HCT116 (cell line): Measurements from ENCODE around the gene CHTOP. TPM values are rescaled to one million over a fixed set of nuclear protein-coding genes. Genes with fewer than 3 reads are reported as not detected.

ENCODE experiments used
- ATAC-seq: fragments of 200-7000 bp; cut with Tn5 transposase; 2 replicates; pipeline ENCODE4 v1.9.1; 2020; ENCODE audit warnings: mild to moderate bottlenecking, moderate library complexity
- BruUV-seq: library from RNA; stranded (reverse); fragments of 400-500 nt; replicated peaks from 2 replicates; lab custom pipeline; 2021; lab: Mats Ljungman, UMichigan
- CTCF ChIA-PET: fragments of 300-600 bp; sonication (Branson Sonifier 250); formaldehyde crosslinking; loops from one replicate; lab custom pipeline; 2021; ENCODE audit warnings: antibody characterized with exemption; lab: Charles Lee
- POLR2A ChIA-PET: fragments of 300-600, 350-600 bp; sonication (Branson Sonifier 250); formaldehyde crosslinking; loops from one replicate; lab custom pipeline; 2021; ENCODE audit warnings: antibody characterized with exemption; lab: Charles Lee
- RAD21 ChIA-PET, 2 experiments: fragments of 300-600 bp; sonication (Branson Sonifier 250); formaldehyde crosslinking; loops; one replicate each; lab custom pipeline; 2023; ENCODE audit warnings: low total read pairs in 2 of 2; ENCODE audit not compliant: uncharacterized antibody in 2 of 2, unreplicated experiment in 2 of 2, low non-redundant PET in 1 of 2; lab: Charles Lee
- DNase-seq: peaks from one replicate; pipeline ENCODE4 v3.0.0-alpha.2; 2010; ENCODE audit warnings: low read depth, low spot score
- H2AFZ ChIP-seq: fragments of 200-600 bp; shearing (Covaris generic), sonication (generic); 2 replicates; pipeline ENCODE4 v1.6.1; 2017; ENCODE audit warnings: low read depth, mixed run types, mixed read lengths, antibody characterized with exemption, low read length; ENCODE audit not compliant: poor library complexity, severe bottlenecking
- H3K27ac ChIP-seq: 2 replicates; pipeline ENCODE4 v1.5.1; 2012; ENCODE audit warnings: low read depth, low read length
- H3K27me3 ChIP-seq: fragments of 200-600 bp; sonication (generic); 2 replicates; pipeline ENCODE4 v1.6.1; 2016; ENCODE audit warnings: mixed run types, low read length, mixed read lengths; ENCODE audit not compliant: insufficient read depth
- H3K36me3 ChIP-seq, 2 experiments: fragments of 200-500 bp in 1 of 2; fragments of 200-600 bp in 1 of 2; sonication (Bioruptor generic) in 1 of 2; sonication (generic) in 1 of 2; 2 replicates each; pipeline versions ENCODE4 v1.5.1 to v1.6.1; 2014 to 2016; ENCODE audit warnings: low read length in 2 of 2, inconsistent platforms in 1 of 2, mixed read lengths in 1 of 2, mixed run types in 1 of 2; ENCODE audit not compliant: insufficient read depth in 2 of 2, control insufficient read depth in 1 of 2
- H3K4me1 ChIP-seq, 2 experiments: fragments of 200-600 bp in 1 of 2; sonication (generic) in 1 of 2; 2 replicates each; pipeline versions ENCODE4 v1.5.1 to v1.6.1; 2012 to 2017; ENCODE audit warnings: low read length in 2 of 2, inconsistent platforms in 1 of 2, mild to moderate bottlenecking in 1 of 2, mixed read lengths in 1 of 2, mixed run types in 1 of 2, moderate library complexity in 1 of 2; ENCODE audit not compliant: insufficient read depth in 2 of 2, control insufficient read depth in 1 of 2
- H3K4me2 ChIP-seq: fragments of 200-600 bp; sonication (generic); 2 replicates; pipeline ENCODE4 v1.6.1; 2017; ENCODE audit warnings: mixed run types, low read length, mixed read lengths
- H3K4me3 ChIP-seq, 2 experiments: fragments of 200-600 bp in 1 of 2; sonication (generic) in 1 of 2; replicated peaks in 1 of 2; 2 replicates each; pipeline ENCODE4 v1.5.1; 2011 to 2016; ENCODE audit warnings: low read length in 2 of 2, control low read depth in 1 of 2, low read depth in 1 of 2, mild to moderate bottlenecking in 1 of 2, mixed read lengths in 1 of 2, mixed run types in 1 of 2
- H3K79me2 ChIP-seq: fragments of 200-600 bp; sonication (generic); 2 replicates; pipeline ENCODE4 v1.6.1; 2017; ENCODE audit warnings: mild to moderate bottlenecking, mixed run types, low read length, moderate library complexity, mixed read lengths; ENCODE audit not compliant: insufficient read depth
- H3K9ac ChIP-seq: fragments of 200-600 bp; sonication (generic); 2 replicates; pipeline ENCODE4 v1.6.1; 2016; ENCODE audit warnings: low read length, mixed read lengths
- H3K9me2 ChIP-seq: fragments of 200-600 bp; sonication (generic), shearing (Covaris generic); 2 replicates; pipeline ENCODE4 v1.6.1; 2017; ENCODE audit warnings: mixed run types, mild to moderate bottlenecking, moderate library complexity; ENCODE audit not compliant: insufficient read depth
- H3K9me3 ChIP-seq, 2 experiments: fragments of 200-500 bp in 1 of 2; fragments of 200-600 bp in 1 of 2; sonication (Bioruptor generic) in 1 of 2; sonication (generic) in 1 of 2; 2 replicates each; pipeline ENCODE4 v1.6.1; 2014 to 2017; ENCODE audit warnings: low read length in 2 of 2, mixed read lengths in 2 of 2, inconsistent platforms in 1 of 2, low read depth in 1 of 2, mild to moderate bottlenecking in 1 of 2, mixed run types in 1 of 2, moderate library complexity in 1 of 2; ENCODE audit not compliant: control insufficient read depth in 1 of 2, insufficient read depth in 1 of 2
- H4K20me1 ChIP-seq: fragments of 200-600 bp; sonication (generic), shearing (Covaris generic); 2 replicates; pipeline ENCODE4 v1.6.1; 2017; ENCODE audit warnings: mixed run types, mild to moderate bottlenecking, moderate library complexity; ENCODE audit not compliant: insufficient read depth
- ATF3 ChIP-seq: IDR thresholded peaks from 2 replicates; pipeline ENCODE4 v1.6.1; 2012
- CBX3 ChIP-seq: IDR thresholded peaks from 2 replicates; pipeline ENCODE4 v1.6.1; 2012; ENCODE audit warnings: low read depth
- CTCF ChIP-seq, 3 experiments: fragments of 200-600 bp in 1 of 3; sonication (generic) in 1 of 3; IDR thresholded peaks in 2 of 3; conservative IDR thresholded peaks in 1 of 3; 2 replicates each; pipeline ENCODE4 v1.5.1; 2012 to 2017; ENCODE audit warnings: low read depth in 2 of 3, low read length in 2 of 3, antibody characterized with exemption in 1 of 3, borderline replicate concordance in 1 of 3, control low read depth in 1 of 3, mild to moderate bottlenecking in 1 of 3, mixed read lengths in 1 of 3, mixed run types in 1 of 3, moderate library complexity in 1 of 3; ENCODE audit not compliant: insufficient read depth in 1 of 3
- EGR1 ChIP-seq: IDR thresholded peaks from 2 replicates; pipeline ENCODE4 v1.6.1; 2012; ENCODE audit warnings: low read depth
- ELF1 ChIP-seq: IDR thresholded peaks from 2 replicates; pipeline ENCODE4 v1.6.1; 2012; ENCODE audit warnings: low read depth, borderline replicate concordance
- EZH2 ChIP-seq: fragments of 200-600 bp; sonication (generic); IDR thresholded peaks from 2 replicates; pipeline ENCODE4 v1.6.1; 2017; ENCODE audit warnings: antibody characterized with exemption, mixed run types
- EZH2phosphoT487 ChIP-seq: fragments of 200-600 bp; IDR thresholded peaks from 2 replicates; pipeline ENCODE4 v1.6.1; 2018; ENCODE audit warnings: antibody characterized with exemption, borderline replicate concordance
- FOSL1 ChIP-seq: IDR thresholded peaks from 2 replicates; pipeline ENCODE4 v1.6.1; 2012; ENCODE audit warnings: low read depth
- JUND ChIP-seq: IDR thresholded peaks from 2 replicates; pipeline ENCODE4 v1.6.1; 2012
- MAX ChIP-seq: IDR thresholded peaks from 2 replicates; pipeline ENCODE4 v1.6.1; 2012
- POLR2A ChIP-seq: IDR thresholded peaks from 2 replicates; pipeline ENCODE4 v1.7.0; 2011; ENCODE audit warnings: borderline replicate concordance; ENCODE audit not compliant: insufficient read depth, insufficient read length; ENCODE audit errors: extremely low read depth
- POLR2AphosphoS5 ChIP-seq: IDR thresholded peaks from 2 replicates; pipeline ENCODE4 v1.6.1; 2011; ENCODE audit warnings: mild to moderate bottlenecking, low read depth, low read length, moderate library complexity
- RAD21 ChIP-seq: IDR thresholded peaks from 2 replicates; pipeline ENCODE4 v1.6.1; 2012; ENCODE audit warnings: low read depth, mild to moderate bottlenecking
- SIN3A ChIP-seq: IDR thresholded peaks from 2 replicates; pipeline ENCODE4 v1.6.1; 2012; ENCODE audit warnings: low read depth
- SP1 ChIP-seq: IDR thresholded peaks from 2 replicates; pipeline ENCODE4 v1.6.1; 2012; ENCODE audit warnings: low read depth
- SRF ChIP-seq: IDR thresholded peaks from 2 replicates; pipeline ENCODE4 v1.6.1; 2012; ENCODE audit warnings: low read depth
- TCF7L2 ChIP-seq: IDR thresholded peaks from 2 replicates; pipeline ENCODE4 v1.7.0; 2011; ENCODE audit warnings: borderline replicate concordance, inconsistent platforms; ENCODE audit not compliant: insufficient read depth, insufficient read length; ENCODE audit errors: extremely low read depth
- YY1 ChIP-seq: IDR thresholded peaks from 2 replicates; pipeline ENCODE4 v1.6.1; 2011; ENCODE audit warnings: low read length, low read depth, moderate library complexity, mild to moderate bottlenecking; ENCODE audit not compliant: insufficient replicate concordance; ENCODE audit errors: extremely low read depth
- ZBTB33 ChIP-seq: IDR thresholded peaks from 2 replicates; pipeline ENCODE4 v1.6.1; 2011; ENCODE audit warnings: mild to moderate bottlenecking, low read length, moderate library complexity; ENCODE audit not compliant: insufficient replicate concordance; ENCODE audit errors: extremely low read depth
- ZNF274 ChIP-seq: fragments of 200-500 bp; sonication (Bioruptor generic); IDR thresholded peaks from 2 replicates; pipeline ENCODE4 v1.6.1; 2014; ENCODE audit warnings: mild to moderate bottlenecking, low read depth, low read length, inconsistent platforms
- intact Hi-C: fragments of 100-400 bp; cut with micrococcal nuclease; formaldehyde crosslinking; loops from 2 replicates; pipeline ENCODE4 v1.10.0; 2022
- total RNA-seq: library from RNA; stranded (reverse); gene quantifications from one replicate; pipeline ENCODE4 v1.2.1, GENCODE V29; 2021; ENCODE audit not compliant: unreplicated experiment

Gene CHTOP
- total RNA-seq, 1 experiment from 2014 or later, result 110 TPM

- TF ChIP-seq EZH2phosphoT487 (no peak), ATF3 (no peak), SRF (no peak), RAD21 (no peak), ZBTB33 (no peak), EZH2 (no peak), EGR1 (no peak), SIN3A (no peak), FOSL1 (no peak), CTCF (IDR thresholded peaks at IDR 0.05 in 2 of 3, conservative IDR thresholded peaks at IDR 0.05 in 1 of 3; ENCODE audit: borderline replicate concordance in 1 of 3, insufficient read depth in 1 of 3, low read depth in 2 of 3, low read length in 2 of 3) (no peak), YY1 (no peak), POLR2A (no peak), POLR2AphosphoS5 (no peak), CBX3 (no peak), SP1 (no peak), ELF1 (no peak), JUND (no peak), MAX (no peak), ZNF274 (no peak), TCF7L2 (no peak)
- H3K79me2 ChIP-seq, result peaks cover 27% of the 10 kb centered on the region
- no TSS peak for BruUV-seq
- H3K4me3 ChIP-seq, result no peak overlapping the region
- no peaks in the 10 kb centered on the region for H4K20me1 ChIP-seq
- no peak overlapping the region for H3K27ac ChIP-seq
- intact Hi-C loops, result no loop called here
- no peak overlapping the region for H2AFZ ChIP-seq
- ATAC-seq (no peak), DNase-seq (no peak)
- no peak overlapping the region for H3K4me2 ChIP-seq
- ChIA-PET POLR2A (interaction anchor here (10.5 kb wide), 1 partner anchor 15 kb away, joined by 172 read pairs; the partner anchor contains the start of genes S100A14 and S100A16), RAD21 (no interaction called here), CTCF (no interaction called here)
- no peaks in the 10 kb centered on the region for H3K9me3 ChIP-seq
- H3K9ac ChIP-seq, result no peak overlapping the region; the same call in 1 of the 2 replicates
- H3K36me3 ChIP-seq, result no peaks in the 10 kb centered on the region
- H3K27me3 ChIP-seq, result no peaks in the 10 kb centered on the region
- peaks cover 23 to 44% of the 10 kb centered on the region in 2 experiments for H3K4me1 ChIP-seq
- H3K9me2 ChIP-seq, result no peaks in the 10 kb centered on the region
These were observed 3.5 kb upstream of the CHTOP start for GRCh38 chr1:153630384-153630783.
